Fibroblast of the aortic adventitia (primary cell): ENCODE data around the gene TEX14. TPM values are rescaled to one million over a fixed set of nuclear protein-coding genes. Genes with fewer than 3 reads are reported as not detected.

Source experiments
- DNase-seq: peaks from one replicate; pipeline ENCODE4 v3.0.0-alpha.2; 2010; ENCODE audit warnings: low read depth
- H3K4me3 ChIP-seq: 2 replicates; pipeline ENCODE4 v1.5.1; 2011; ENCODE audit warnings: low read depth, mild to moderate bottlenecking, control low read depth, low read length, moderate library complexity
- total RNA-seq: library from RNA; depleted of rRNA; stranded (reverse); fragments of >200 nt; gene quantifications from 2 replicates; pipeline ENCODE4 v1.2.3, GENCODE V29; 2012; ENCODE audit warnings: low replicate concordance
- TF ChIP-seq, protein P1 (sequence below): IDR thresholded peaks from 2 replicates; pipeline ENCODE4 v1.5.1; 2011; ENCODE audit warnings: mild to moderate bottlenecking, low read length, control low read depth, inconsistent platforms; ENCODE audit not compliant: insufficient read depth

Gene TEX14
- total RNA-seq, 1 donor = not detected

DNA sequence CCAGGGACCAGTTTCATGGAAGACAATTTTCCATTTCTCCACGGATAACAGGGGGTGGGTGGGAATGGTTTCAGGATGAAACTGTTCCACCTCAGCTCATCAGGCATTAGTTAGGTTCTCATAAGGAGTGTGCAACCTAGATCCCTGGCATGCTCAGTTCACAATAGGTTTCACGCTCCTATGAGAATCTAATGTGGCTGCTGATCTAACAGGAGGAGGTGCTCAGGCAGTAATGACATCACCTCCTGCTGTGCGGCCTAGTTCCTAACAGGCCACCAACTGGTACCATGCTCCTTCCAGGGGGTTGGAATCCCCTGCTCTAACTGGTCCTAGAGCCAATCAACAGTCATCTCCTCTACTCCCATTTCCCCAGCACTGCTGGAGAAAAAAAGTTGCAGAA lies 19.9 kb downstream of the TEX14 start:
- DNase-seq = no peak
- H3K4me3 ChIP-seq = no peak overlapping the region
- TF ChIP-seq, protein P1, sequence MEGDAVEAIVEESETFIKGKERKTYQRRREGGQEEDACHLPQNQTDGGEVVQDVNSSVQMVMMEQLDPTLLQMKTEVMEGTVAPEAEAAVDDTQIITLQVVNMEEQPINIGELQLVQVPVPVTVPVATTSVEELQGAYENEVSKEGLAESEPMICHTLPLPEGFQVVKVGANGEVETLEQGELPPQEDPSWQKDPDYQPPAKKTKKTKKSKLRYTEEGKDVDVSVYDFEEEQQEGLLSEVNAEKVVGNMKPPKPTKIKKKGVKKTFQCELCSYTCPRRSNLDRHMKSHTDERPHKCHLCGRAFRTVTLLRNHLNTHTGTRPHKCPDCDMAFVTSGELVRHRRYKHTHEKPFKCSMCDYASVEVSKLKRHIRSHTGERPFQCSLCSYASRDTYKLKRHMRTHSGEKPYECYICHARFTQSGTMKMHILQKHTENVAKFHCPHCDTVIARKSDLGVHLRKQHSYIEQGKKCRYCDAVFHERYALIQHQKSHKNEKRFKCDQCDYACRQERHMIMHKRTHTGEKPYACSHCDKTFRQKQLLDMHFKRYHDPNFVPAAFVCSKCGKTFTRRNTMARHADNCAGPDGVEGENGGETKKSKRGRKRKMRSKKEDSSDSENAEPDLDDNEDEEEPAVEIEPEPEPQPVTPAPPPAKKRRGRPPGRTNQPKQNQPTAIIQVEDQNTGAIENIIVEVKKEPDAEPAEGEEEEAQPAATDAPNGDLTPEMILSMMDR = no peak

DNA sequence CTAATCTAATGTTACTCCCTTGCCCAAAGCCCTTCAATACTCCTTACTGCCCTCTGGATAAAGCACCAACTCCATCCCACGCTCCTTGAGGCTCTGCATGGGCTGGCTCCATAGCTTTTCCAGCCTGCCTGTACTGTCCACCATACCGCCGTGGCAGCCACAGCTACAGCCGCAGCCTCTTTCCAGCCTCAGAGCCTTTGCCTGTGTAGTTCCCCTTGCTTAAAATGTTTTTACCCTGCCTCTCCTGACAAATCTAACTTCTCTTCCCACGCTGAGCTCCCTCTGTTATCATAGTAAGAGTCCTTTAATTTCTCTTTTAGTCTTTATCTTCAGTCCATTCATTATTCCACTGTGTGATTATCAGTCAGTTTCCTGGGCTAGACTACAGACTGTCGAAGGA lies 22.0 kb downstream of the TEX14 start:
- TF ChIP-seq, protein P1 = no peak
- DNase-seq = peak; percentile 6
- H3K4me3 ChIP-seq = no peak overlapping the region

DNA sequence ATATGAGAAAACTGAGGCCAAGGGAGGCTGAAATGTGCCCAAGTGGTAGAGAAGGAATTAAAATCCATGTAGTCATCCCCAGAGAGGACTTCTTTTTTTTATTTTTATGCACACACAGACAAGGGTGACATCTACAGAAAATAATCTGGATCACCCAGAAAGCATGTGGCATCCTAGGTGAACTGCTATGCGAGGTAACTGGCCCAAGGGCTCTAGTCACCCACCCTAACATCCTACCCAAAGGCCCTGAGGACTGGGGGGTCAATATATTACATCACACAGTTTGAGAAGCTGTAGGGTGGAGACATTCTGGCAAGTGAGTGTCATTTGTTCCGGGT lies 23.3 kb downstream of the TEX14 start:
- H3K4me3 ChIP-seq = no peak overlapping the region
- DNase-seq = no peak
- TF ChIP-seq, protein P1 = no peak

- no peak overlapping the region for H3K4me3 ChIP-seq
- TF ChIP-seq, protein P1 = no peak
- DNase-seq = no peak
Observed at GRCh38 chr17:58667934-58668597, 23.8 kb downstream of the TEX14 start.

GRCh38 chr17:58666858-58667267 lies 25.0 kb downstream of the TEX14 start:
- TF ChIP-seq, protein P1 = no peak
- DNase-seq = peak; percentile 72

DNA sequence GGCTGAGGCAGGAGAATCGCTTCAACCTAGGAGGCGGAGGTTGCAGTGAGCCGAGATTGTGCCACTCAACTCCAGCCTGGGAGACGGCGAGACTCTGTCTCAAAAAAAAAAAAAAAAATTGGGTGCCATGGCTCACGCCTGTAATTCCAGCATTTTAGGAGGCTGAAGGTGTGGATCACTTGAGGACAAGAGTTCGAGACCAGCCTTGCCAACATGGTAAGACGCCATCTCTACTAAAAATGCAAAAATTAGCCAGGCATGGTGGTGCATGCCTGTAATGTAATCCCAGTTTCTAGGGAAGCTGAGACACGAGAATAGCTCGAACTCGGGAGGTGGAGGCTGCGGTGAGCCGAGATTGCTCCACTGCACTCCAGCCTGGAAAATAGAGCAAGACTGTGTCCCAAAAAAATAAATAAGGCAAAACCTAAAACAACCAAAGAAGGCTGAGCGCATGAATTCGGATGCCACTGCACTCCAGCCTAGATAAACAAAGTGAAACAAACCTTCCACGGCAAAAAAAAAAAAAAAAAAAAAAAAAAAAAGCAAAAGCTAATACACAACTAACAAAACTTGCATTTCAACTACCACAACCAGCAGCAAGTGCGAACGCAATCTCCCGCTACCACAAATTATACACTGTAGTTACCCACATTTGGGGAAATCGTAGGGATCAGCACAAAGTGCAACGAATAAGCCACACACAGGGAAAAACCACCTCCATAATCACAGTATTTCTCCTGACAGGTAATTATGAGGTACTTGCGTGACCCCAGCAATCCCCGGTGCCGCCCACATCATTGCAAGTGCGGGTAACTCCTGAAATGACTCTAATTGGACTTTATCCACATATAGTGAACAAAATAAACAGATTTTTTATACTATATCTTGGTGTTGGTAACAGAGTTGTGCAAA lies 25.6 kb downstream of the TEX14 start:
- no peak overlapping the region for H3K4me3 ChIP-seq
- TF ChIP-seq, protein P1 = no peak
- no peak for DNase-seq

More at GRCh38 chr17:58666858-58667267, 25.0 kb downstream of the TEX14 start:
- H3K4me3 ChIP-seq = no peak overlapping the region
